Effector CD4-positive, alpha-beta T cell (primary cell): ENCODE results near the gene FIGN.

Experiments used
- DNase-seq: peaks from one replicate; pipeline ENCODE4 v3.0.0-alpha.2; 2020

FIGN gene

GRCh38 chr2:163659224-163659623 is 76.6 kb downstream of the FIGN start:
- DNase-seq: no peak

GRCh38 chr2:163658556-163658955 is 77.3 kb downstream of the FIGN start:
- DNase-seq: no peak

GRCh38 chr2:163657281-163657656 is 78.5 kb downstream of the FIGN start:
- no peak for DNase-seq

GRCh38 chr2:163656622-163657280 is 79.1 kb downstream of the FIGN start:
- no peak for DNase-seq

- no peak for DNase-seq
Observed at GRCh38 chr2:163655667-163656066, 80.1 kb downstream of the FIGN start.

- DNase-seq: no peak
Observed at GRCh38 chr2:163652751-163653150, 83.1 kb downstream of the FIGN start.

- DNase-seq: no peak
Observed at GRCh38 chr2:163649080-163649479, 86.7 kb downstream of the FIGN start.

GRCh38 chr2:163647300-163647699 is 88.5 kb downstream of the FIGN start:
- no peak for DNase-seq

GRCh38 chr2:163646687-163647086 is 89.1 kb downstream of the FIGN start:
- no peak for DNase-seq

GRCh38 chr2:163644238-163644637 is 91.6 kb downstream of the FIGN start:
- no peak for DNase-seq

GRCh38 chr2:163641986-163642385 is 93.8 kb downstream of the FIGN start:
- DNase-seq: no peak

GRCh38 chr2:163640542-163641193 is 95.1 kb downstream of the FIGN start:
- DNase-seq: no peak

GRCh38 chr2:163637871-163638270 is 97.9 kb downstream of the FIGN start:
- no peak for DNase-seq

GRCh38 chr2:163633291-163633690 is 102.5 kb downstream of the FIGN start:
- no peak for DNase-seq

- DNase-seq: no peak
Observed at GRCh38 chr2:163630836-163631235, 105.0 kb downstream of the FIGN start.

- no peak for DNase-seq
Observed at GRCh38 chr2:163626639-163627109, 109.1 kb downstream of the FIGN start.

- no peak for DNase-seq
Observed at GRCh38 chr2:163626208-163626607, 109.6 kb downstream of the FIGN start.

- DNase-seq: no peak
Observed at GRCh38 chr2:163625632-163626031, 110.2 kb downstream of the FIGN start.

- no peak for DNase-seq
Observed at GRCh38 chr2:163621445-163622004, 114.3 kb downstream of the FIGN start.

- DNase-seq: no peak
Observed at GRCh38 chr2:163617517-163617916, 118.3 kb downstream of the FIGN start.

- no peak for DNase-seq
Observed at GRCh38 chr2:163613266-163613731, 122.5 kb downstream of the FIGN start.

- no peak for DNase-seq
Observed at GRCh38 chr2:163612332-163612731, 123.5 kb downstream of the FIGN start.

GRCh38 chr2:163611557-163611906 is 124.3 kb downstream of the FIGN start:
- no peak for DNase-seq

GRCh38 chr2:163610817-163611556 is 124.8 kb downstream of the FIGN start:
- no peak for DNase-seq
